ENCODE results near the gene FAM110D.

The FAM110D gene

DNA sequence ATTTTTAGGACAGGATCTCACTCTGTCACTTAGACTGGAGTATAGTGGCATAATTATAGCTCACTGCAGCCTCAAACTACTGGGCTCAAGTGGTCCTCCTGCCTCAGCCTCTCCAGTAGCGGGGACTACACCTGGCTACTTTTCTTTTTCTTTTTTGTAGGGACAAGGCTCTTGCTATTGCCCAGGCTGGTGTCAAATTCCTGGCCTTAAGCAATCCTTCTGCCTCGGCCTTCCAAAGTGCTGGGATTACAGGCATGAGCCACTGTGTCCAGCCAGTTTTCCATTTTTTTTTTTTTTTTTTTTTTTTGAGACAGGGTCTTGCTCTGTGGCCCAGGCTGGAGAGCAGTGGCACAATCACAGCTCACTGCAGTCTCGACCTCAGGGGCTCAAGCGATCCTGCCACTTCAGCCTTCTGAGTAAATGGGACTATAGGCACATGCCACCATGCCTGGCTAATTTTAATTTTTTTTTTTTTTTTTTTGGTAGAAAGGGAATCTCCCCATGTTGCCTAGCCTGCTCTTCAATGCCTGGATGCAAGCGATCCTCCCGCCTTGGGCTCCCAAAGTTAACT, 54.5 kb downstream of the FAM110D start:
- no peak for DNase-seq (ENCODE audit: low read depth, low spot score)
- CTCF ChIA-PET, result interaction anchor here (1.2 to 3.8 kb wide), 3 partner anchors 13 to 44 kb away, joined by 3 to 26 read pairs (median 3); partner anchors contain the start of genes CEP85 and ZNF593
- no peak for TF ChIP-seq CTCF (IDR thresholded peaks at IDR 0.05; ENCODE audit: insufficient read depth, low read length, missing control alignments)
- POLR2A ChIA-PET, result no interaction called here
- H3K4me3 ChIP-seq (ENCODE audit: low read depth, low read length), result no peak overlapping the region
